ENCODE measurements around the gene MXRA7.

- no peak for TF ChIP-seq CTCF (IDR thresholded peaks at IDR 0.05 in 4 of 5, conservative IDR thresholded peaks at IDR 0.05 in 1 of 5)
- TF ChIP-seq POLR2A (IDR thresholded peaks at IDR 0.05) = no peak
Measured at GRCh38 chr17:76702076-76702475, 8.7 kb downstream of the MXRA7 start.

Measured in gastrocnemius medialis (tissue), 4 donors.